ENCODE results near the gene KRTAP5-6. TPM values are rescaled to one million over a fixed set of nuclear protein-coding genes. Genes with fewer than 3 reads are reported as not detected.
A peak's percentile ranks its signal among the peaks of the same experiment; 100 is the strongest.

Gene KRTAP5-6
- total and polyA plus RNA-seq, 4 experiments from 2014 or later: not detected

DNA sequence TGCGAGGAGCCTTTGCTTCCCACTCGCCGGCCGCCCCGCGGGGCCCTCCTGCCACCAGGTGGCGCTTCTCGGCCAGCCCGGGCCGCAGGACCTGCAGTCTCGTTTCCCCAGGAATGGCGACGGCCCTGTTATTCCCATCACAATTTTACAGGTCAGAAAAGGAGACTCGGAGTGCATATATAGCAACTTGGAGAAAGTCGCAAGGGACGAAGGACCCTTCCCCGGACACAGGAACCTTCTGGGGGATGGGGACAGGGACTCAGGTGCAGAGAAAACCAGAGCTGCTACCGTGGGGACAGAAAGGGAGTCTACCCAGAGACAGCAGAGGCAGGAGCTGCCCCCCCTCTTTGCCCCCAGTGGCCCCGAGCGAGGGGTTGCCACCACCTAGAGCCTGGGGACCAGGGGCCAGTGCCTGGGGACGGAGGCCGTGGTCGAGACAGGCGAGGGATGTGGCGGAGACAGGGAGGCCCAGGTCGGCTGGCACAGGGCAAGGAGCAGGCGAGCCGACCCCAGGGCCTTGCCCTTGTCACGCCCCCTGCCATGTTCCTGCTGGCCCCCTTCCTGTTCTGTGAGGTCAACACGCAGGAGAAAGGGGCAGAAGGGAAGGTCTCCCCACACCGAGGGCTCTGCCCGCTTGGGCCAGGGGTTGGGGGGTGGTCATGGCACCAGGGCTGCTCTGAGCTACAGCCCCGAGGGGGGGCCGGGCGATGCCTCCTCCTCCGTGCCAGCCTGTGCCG, 3.5 kb upstream of the KRTAP5-6 start:
- peak; percentile 53 to 74 (median 62) for DNase-seq
- peak overlapping the region in 7 of 8 donors; percentile 62 to 81 (median 74) for H3K4me3 Mint-ChIP-seq
- H3K27me3 ChIP-seq (ENCODE audit: insufficient read depth, low read length): peaks cover 4% of the 10 kb centered on the region
- no peak overlapping the region for H3K27ac ChIP-seq (ENCODE audit: low read depth, low read length)
- H3K36me3 Mint-ChIP-seq: no peaks in the 10 kb centered on the region
- H3K4me3 ChIP-seq (ENCODE audit: low read length in 2 of 2): peak overlapping the region; percentile 6 to 19
- peak overlapping the region in 2 of 7 donors; percentile 19 to 49 for H3K27ac Mint-ChIP-seq
- peaks cover 11% of the 10 kb centered on the region for H3K4me1 ChIP-seq (ENCODE audit: insufficient read depth, low read length)
- ChIA-PET POLR2A (ENCODE audit: partially characterized antibody) (interaction anchor here (0.7 to 2.0 kb wide), 8 partner anchors 41 to 458 kb away, joined by 3 to 25 read pairs (median 6); partner anchors contain the start of genes LSP1 and SYT8), CTCF (ENCODE audit: partially characterized antibody) (interaction anchor here (0.7 to 5.6 kb wide), 57 partner anchors 11 to 558 kb away, joined by 3 to 351 read pairs (median 4); partner anchors contain the start of genes CTSD, SYT8 and TNNI2)
- intact Hi-C loops (cut with micrococcal nuclease): loop anchor here (1.0 to 10.0 kb wide), 3 partner anchors 139 to 459 kb away; no protein-coding TSS in a partner anchor
- peaks cover 12 to 25% of the 10 kb centered on the region in 2 donors for H3K27me3 Mint-ChIP-seq
- no peaks in the 10 kb centered on the region for H3K9me3 ChIP-seq (ENCODE audit: control insufficient read depth in 1 of 2, low read length in 2 of 2)
- no peaks in the 10 kb centered on the region for H3K36me3 ChIP-seq (ENCODE audit: insufficient read depth, low read length)
- H3K9me3 Mint-ChIP-seq: peaks cover 0 to 2% (median 0%) of the 10 kb centered on the region in 8 donors
- H3K4me1 Mint-ChIP-seq: peaks cover 3 to 8% (median 4%) of the 10 kb centered on the region in 4 donors

DNA sequence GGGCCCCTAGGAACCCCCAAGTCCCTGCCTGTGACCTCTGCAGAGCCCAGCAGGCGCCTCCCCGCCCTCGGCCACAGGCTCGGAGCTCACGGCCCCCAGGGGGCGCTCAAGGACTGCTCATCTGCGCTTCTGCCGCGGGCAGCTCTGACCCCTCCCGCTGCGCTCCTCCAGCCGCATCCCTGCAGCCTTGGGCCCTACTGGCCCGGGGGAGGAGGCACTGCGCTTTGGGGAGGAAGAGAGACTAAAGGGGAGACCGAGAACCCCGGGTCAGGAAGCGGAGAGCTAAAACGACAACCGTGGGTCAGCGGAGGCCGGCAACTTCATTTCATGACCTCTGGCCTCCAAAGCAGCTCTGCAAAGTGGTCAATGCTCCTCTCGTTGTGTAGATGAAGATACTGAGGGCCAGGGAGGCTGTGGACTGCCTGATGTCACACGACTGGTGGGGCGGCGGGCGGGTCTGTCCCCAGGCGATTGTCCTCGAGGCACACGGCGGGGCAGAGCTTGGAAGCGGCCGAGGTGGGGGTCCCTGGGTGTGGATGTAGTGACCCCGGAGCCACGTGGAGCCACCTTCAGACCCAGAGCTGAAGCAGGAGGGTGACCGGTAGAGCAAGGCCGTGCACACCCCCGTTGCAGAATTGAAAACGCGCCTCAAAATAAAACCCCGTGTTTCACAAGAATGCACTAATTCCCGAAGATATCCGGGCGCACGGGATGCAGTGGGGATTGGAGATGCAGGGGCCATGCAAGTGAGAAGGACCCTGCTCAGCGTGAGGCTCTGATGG, 2.7 kb upstream of the KRTAP5-6 start:
- DNase-seq: peak; percentile 50 to 75 (median 70)
- Histone ChIP-seq H3K27me3 (ENCODE audit: insufficient read depth, low read length) (peaks cover 4% of the 10 kb centered on the region), H3K4me3 (ENCODE audit: low read length in 2 of 2) (peak overlapping the region in 1 of 2 donors; percentile 19), H3K9me3 (ENCODE audit: control insufficient read depth in 1 of 2, low read length in 2 of 2) (no peaks in the 10 kb centered on the region), H3K4me1 (ENCODE audit: insufficient read depth, low read length) (peaks cover 11% of the 10 kb centered on the region), H3K36me3 (ENCODE audit: insufficient read depth, low read length) (no peaks in the 10 kb centered on the region), H3K27ac (ENCODE audit: low read depth, low read length) (no peak overlapping the region)
- Mint-ChIP-seq H3K4me3 (peak overlapping the region in 1 of 8 donors; percentile 20), H3K27me3 (peaks cover 12 to 24% of the 10 kb centered on the region in 2 donors), H3K27ac (peak overlapping the region in 2 of 7 donors; percentile 18 to 46), H3K36me3 (no peaks in the 10 kb centered on the region), H3K9me3 (peaks cover 0 to 3% (median 0%) of the 10 kb centered on the region in 8 donors), H3K4me1 (peaks cover 3 to 8% (median 4%) of the 10 kb centered on the region in 4 donors)
- intact Hi-C loops (cut with micrococcal nuclease): loop anchor here (1.0 to 10.0 kb wide), 2 partner anchors 138 to 191 kb away; no protein-coding TSS in a partner anchor
- CTCF ChIA-PET (ENCODE audit: partially characterized antibody): interaction anchor here (0.7 to 5.6 kb wide), 59 partner anchors 10 to 559 kb away, joined by 3 to 351 read pairs (median 4); partner anchors contain the start of genes CTSD, SYT8 and TNNI2
- POLR2A ChIA-PET (ENCODE audit: partially characterized antibody): interaction anchor here (0.7 to 2.0 kb wide), 8 partner anchors 42 to 457 kb away, joined by 3 to 25 read pairs (median 6); partner anchors contain the start of genes LSP1 and SYT8

DNA sequence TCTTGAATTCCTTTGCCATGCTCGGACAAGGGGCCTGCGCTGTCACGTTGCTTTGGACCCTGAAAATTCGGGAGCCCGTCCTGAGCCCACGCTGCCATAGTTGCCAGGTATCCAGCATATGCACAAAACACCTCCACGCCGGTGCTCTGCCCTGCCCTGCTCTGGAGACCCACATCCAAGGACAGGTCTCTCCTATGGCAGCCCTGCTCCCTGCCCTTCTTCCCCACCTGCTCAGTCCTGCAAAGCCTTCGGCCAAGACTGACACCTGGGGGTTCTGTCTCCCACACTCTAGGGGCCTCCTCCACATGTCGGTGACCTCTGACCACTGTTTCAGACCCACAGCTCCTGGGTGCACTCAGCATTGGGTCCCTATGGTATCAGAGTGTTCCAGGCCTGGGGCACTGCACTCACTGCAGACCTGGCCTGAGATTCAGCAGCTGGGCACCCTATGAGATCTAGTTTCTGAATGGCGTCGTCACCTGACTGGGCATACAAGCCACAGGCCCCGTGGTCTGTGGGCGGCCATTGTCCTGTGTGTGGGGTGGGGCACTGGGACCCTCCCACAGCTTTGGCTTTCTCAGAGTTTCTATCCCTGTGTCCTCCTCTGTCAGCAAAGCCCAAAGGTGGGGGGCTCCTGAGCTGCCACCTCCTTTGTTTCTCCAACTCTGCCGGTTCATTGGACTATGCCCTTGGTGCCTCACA, 2.0 kb upstream of the KRTAP5-6 start:
- H3K9me3 Mint-ChIP-seq: peaks cover 0 to 3% (median 0%) of the 10 kb centered on the region in 8 donors
- H3K27me3 ChIP-seq (ENCODE audit: insufficient read depth, low read length): peaks cover 4% of the 10 kb centered on the region
- peak overlapping the region in 2 of 8 donors; percentile 7 to 20 for H3K4me3 Mint-ChIP-seq
- intact Hi-C loops (cut with micrococcal nuclease): loop anchor here (1.0 to 10.0 kb wide), 2 partner anchors 137 to 190 kb away; no protein-coding TSS in a partner anchor
- no peak overlapping the region for H3K27ac ChIP-seq (ENCODE audit: low read depth, low read length)
- no peak overlapping the region for H3K4me3 ChIP-seq (ENCODE audit: low read length in 2 of 2)
- peaks cover 11% of the 10 kb centered on the region for H3K4me1 ChIP-seq (ENCODE audit: insufficient read depth, low read length)
- DNase-seq: no peak
- peak overlapping the region in 1 of 7 donors; percentile 18 for H3K27ac Mint-ChIP-seq
- CTCF ChIA-PET (ENCODE audit: partially characterized antibody): interaction anchor here (0.8 to 5.6 kb wide), 29 partner anchors 9 to 560 kb away, joined by 3 to 351 read pairs (median 6); partner anchors contain the start of gene SYT8
- no peaks in the 10 kb centered on the region for H3K9me3 ChIP-seq (ENCODE audit: control insufficient read depth in 1 of 2, low read length in 2 of 2)
- H3K4me1 Mint-ChIP-seq: peaks cover 3 to 9% (median 4%) of the 10 kb centered on the region in 4 donors
- H3K36me3 ChIP-seq (ENCODE audit: insufficient read depth, low read length): no peaks in the 10 kb centered on the region
- H3K27me3 Mint-ChIP-seq: peaks cover 12 to 22% of the 10 kb centered on the region in 2 donors
- POLR2A ChIA-PET (ENCODE audit: partially characterized antibody): interaction anchor here (1.6 to 2.0 kb wide), 2 partner anchors 139 to 306 kb away, joined by 7 to 25 read pairs; partner anchors contain the start of gene SYT8
- H3K36me3 Mint-ChIP-seq: no peaks in the 10 kb centered on the region

GRCh38 chr11:1695548-1696108, 1.4 kb upstream of the KRTAP5-6 start:
- POLR2A ChIA-PET (ENCODE audit: partially characterized antibody): no interaction called here
- Histone ChIP-seq H3K27ac (ENCODE audit: low read depth, low read length) (no peak overlapping the region), H3K27me3 (ENCODE audit: insufficient read depth, low read length) (peaks cover 4% of the 10 kb centered on the region), H3K36me3 (ENCODE audit: insufficient read depth, low read length) (no peaks in the 10 kb centered on the region), H3K4me3 (ENCODE audit: low read length in 2 of 2) (no peak overlapping the region), H3K9me3 (ENCODE audit: control insufficient read depth in 1 of 2, low read length in 2 of 2) (no peaks in the 10 kb centered on the region), H3K4me1 (ENCODE audit: insufficient read depth, low read length) (peaks cover 11% of the 10 kb centered on the region)
- Mint-ChIP-seq H3K27me3 (peaks cover 12 to 22% of the 10 kb centered on the region in 2 donors), H3K36me3 (no peaks in the 10 kb centered on the region), H3K9me3 (peaks cover 0 to 3% (median 0%) of the 10 kb centered on the region in 8 donors), H3K4me1 (peaks cover 4 to 12% (median 5%) of the 10 kb centered on the region in 4 donors), H3K27ac (no peak overlapping the region), H3K4me3 (peak overlapping the region in 1 of 8 donors; percentile 8)
- intact Hi-C loops (cut with micrococcal nuclease): loop anchor here (10.0 kb wide), 1 partner anchor 189 kb away; no protein-coding TSS in a partner anchor
- no peak for DNase-seq
- CTCF ChIA-PET (ENCODE audit: partially characterized antibody): interaction anchor here (2.6 to 5.6 kb wide), 6 partner anchors 12 to 456 kb away, joined by 9 to 351 read pairs (median 38); partner anchors contain the start of gene SYT8

DNA sequence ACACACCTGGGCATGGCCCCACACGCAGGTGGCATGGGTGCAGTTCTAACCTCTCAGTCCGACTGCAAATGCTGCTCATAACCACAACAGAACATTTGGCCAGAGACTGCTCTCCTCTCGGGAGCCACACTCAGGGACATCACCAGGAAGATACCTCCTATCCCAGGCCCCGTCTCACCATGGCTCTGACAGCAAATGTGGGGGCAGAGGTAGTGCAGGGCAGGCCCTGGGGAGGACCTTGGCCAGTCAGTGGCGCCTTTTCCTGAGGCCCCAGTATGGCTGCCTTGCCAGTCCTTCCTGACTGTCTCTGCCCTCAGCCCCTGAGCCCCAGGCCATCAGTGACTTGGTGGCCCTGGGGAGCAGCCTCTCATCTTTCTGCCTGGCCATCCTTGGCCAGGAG, 2.8 kb downstream of the KRTAP5-6 start:
- peaks cover 9 to 21% of the 10 kb centered on the region in 2 donors for H3K27me3 Mint-ChIP-seq

More for the DNA sequence above, 2.8 kb downstream of the KRTAP5-6 start:
- Mint-ChIP-seq H3K27ac (no peak overlapping the region), H3K4me3 (peak overlapping the region in 1 of 8 donors; percentile 54), H3K4me1 (peaks cover 0 to 14% (median 8%) of the 10 kb centered on the region in 4 donors), H3K9me3 (peaks cover 3 to 11% (median 10%) of the 10 kb centered on the region in 8 donors), H3K36me3 (peaks cover 0 to 4% of the 10 kb centered on the region in 2 donors)
- Histone ChIP-seq H3K27me3 (ENCODE audit: insufficient read depth, low read length) (no peaks in the 10 kb centered on the region), H3K36me3 (ENCODE audit: insufficient read depth, low read length) (no peaks in the 10 kb centered on the region), H3K4me1 (ENCODE audit: insufficient read depth, low read length) (no peaks in the 10 kb centered on the region), H3K27ac (ENCODE audit: low read depth, low read length) (no peak overlapping the region), H3K4me3 (ENCODE audit: low read length in 2 of 2) (no peak overlapping the region), H3K9me3 (ENCODE audit: control insufficient read depth in 1 of 2, low read length in 2 of 2) (no peaks in the 10 kb centered on the region)
- ChIA-PET POLR2A (ENCODE audit: partially characterized antibody) (no interaction called here), CTCF (ENCODE audit: partially characterized antibody) (interaction anchor here (2.6 to 5.2 kb wide), 2 partner anchors 134 to 301 kb away, joined by 6 to 32 read pairs; partner anchors contain the start of gene SYT8)
- no peak for DNase-seq
- intact Hi-C loops (cut with micrococcal nuclease): loop anchor here (10.0 kb wide), 1 partner anchor 185 kb away; no protein-coding TSS in a partner anchor
